ENCODE results near the gene TGFA.
"Not testable (repeated sequence)": the region's sequence is repeated elsewhere in the genome, so short reads cannot be mapped to it uniquely, and the experiment has no call there.

The TGFA gene

DNA sequence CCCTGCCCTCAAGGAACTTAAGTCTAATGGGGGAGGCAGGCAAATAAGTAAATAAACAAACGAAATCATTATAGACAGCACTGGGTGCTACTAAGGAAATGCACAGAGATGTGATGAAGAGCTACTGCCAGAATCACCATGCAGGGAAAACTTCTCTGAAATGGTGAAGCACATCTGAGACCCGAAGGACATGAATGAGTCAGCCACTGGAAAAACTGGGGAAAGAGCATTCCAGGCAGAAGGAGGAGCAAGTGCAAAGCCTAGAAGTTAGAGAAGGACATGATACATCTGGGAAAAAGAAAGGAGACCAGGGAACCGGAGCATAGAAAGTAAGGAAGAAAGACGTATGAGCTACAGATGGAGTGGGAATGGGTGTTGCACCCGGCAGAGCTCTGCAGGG is 56.8 kb downstream of the TGFA start:
- no peak for DNase-seq

DNA sequence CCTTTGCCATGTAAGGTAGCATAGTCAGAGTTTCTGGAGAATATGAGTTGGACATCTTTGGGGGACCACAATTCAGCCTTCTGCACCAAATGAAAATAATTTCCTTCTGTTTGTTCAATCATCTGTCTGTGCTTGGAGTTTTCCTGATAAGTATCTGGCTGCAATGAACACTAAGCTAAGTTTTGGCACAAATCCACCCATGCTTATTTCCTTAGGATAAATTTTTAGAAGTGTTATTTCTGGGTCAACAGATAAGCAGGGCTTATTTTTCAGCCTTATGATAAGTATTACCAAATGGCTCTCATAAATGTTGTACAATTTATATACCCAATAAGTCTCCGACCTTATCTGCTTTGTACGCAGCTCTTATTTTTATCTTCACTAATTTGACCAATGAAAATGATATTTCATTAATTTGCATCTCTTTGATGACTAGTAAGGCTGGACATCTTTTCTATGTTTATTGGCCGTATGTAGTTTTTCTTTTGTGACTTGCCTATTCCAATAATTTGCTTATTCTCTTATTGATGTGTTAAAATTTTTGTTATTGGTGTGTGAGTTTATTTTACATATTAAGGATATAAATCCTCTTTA is 59.2 kb downstream of the TGFA start:
- DNase-seq, result no peak

- no peak for DNase-seq
These were observed 63.2 kb downstream of the TGFA start for GRCh38 chr2:70490381-70490780.

- DNase-seq, result no peak
These were observed 64.5 kb downstream of the TGFA start for GRCh38 chr2:70489165-70489564.

DNA sequence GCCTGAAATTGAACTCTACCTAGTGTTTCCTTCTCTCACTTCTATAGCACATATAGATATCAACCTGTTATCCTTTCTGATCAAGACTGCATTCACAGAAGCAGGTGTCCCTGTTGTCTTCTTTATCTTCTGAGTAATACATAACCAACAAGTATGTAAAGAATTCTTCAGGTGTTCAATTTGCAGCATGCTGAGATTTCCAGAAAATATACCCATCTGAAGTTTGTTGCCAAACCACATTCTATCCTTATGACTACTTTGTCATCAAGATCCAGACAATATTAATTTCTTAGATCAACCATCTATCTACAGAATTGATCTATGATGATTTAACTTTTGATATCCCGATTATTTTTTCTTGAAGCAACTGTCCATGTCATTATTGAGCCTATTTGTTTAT is 69.5 kb downstream of the TGFA start:
- no peak for DNase-seq

DNA sequence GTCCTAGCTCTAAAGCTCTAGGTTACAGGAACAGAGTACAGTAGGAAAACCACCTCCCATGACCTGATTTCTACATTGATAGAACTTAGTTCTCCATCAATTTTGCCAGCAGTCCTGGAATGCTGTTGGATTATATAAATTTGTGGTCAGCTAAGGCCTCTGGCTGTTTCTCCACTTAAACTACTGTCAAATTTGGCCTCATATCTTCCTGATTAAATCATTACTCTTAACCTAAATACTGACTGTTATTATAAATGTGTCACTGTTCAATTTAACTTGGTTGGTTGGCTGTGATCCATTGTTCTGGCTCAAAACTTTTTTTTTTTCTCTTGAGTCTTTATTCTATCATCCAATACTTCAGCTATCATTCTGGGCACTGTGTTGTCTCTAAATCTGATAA is 71.2 kb downstream of the TGFA start:
- DNase-seq, result no peak

DNA sequence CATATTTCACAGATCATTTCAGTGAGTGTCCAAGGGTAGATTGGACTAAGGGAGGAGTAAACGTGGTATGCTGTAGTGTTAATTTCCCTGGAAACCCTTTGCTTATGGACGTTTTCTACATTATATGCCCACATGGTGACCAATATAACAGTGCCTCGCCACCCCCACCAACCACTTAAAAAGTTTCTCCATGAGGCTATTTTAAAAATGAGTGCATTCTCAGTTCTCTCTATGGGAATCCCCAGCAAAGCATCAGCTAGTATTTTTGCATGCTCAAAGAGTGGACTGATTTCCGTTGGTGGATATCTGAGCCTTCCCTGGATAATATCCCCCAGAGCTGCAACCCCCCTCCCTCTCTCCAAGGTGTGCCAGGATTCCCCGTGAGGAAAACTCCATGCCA is 73.2 kb downstream of the TGFA start:
- no peak for DNase-seq

DNA sequence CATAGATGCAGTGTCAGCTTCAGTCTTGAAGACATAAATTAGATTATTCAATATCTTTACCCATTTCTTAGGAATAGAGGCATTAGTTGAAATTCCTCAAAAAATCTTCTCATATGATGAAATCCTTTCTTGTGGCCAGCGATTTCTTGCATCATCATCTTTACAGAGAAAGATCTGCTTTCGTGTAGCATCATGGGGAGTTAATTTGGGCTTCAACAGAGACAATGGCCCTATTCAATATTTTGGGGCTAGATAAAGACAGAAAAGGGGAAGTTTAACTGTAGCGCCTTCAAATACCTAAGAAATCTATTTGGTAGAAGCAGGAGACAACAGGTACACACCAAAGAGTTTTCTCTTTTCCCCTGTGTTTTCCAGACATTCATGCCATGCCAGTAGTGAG is 73.8 kb downstream of the TGFA start:
- DNase-seq, result no peak

GRCh38 chr2:70477441-70477844 is 76.2 kb downstream of the TGFA start:
- no peak for DNase-seq

- no peak for DNase-seq
These were observed 78.4 kb downstream of the TGFA start for GRCh38 chr2:70475266-70475665.

DNA sequence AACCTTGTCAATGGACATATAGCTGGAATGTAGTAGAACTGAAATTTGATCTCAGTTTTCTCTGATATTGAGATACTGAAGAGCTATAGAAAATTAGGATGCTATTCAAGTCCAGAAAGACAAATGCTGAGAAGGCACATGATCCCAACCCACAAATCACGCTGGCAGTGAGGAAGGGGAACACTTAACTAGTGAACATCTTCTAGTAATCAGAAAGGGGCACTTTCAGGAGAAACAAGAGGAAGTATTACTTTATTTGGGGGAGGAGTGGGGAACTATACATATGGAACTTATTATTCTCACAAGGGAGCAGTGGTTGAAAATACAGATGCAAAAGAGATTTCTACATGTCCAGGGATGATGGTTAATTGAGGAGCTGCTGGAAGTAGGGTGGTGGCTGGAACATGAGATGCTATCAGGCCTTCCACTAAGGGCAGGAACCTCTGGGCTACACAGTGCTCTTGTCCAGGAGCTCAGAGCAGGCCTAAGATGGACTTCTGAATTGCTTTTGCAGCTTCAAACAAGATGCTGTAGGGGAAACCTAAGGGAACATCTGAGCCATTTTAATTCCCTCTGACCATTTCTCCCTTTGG is 79.3 kb downstream of the TGFA start:
- DNase-seq, result no peak

- DNase-seq, result no peak
These were observed 80.4 kb downstream of the TGFA start for GRCh38 chr2:70473101-70473722.

GRCh38 chr2:70472221-70472890 is 81.3 kb downstream of the TGFA start:
- DNase-seq, result peak; percentile 69

DNA sequence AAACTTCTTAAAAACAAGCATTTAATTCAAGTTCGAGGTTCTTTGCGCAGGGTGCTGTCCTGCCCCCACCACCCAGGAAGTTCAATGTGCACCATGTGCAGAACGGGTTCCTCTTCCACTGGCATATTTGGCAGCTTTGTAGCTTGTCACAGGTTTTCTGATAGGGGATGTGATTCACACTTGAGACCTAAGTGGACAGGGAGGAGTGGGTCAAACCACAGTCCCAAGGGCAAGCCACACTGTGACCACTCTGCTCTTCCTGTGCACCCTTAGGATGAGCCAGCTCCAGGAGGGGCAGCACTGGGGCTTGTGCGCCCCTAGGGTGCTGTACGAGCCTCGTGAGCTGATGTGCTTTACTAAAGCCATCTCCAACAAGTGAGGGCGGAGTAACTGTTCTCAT is 82.5 kb downstream of the TGFA start:
- DNase-seq, result no peak

- no peak for DNase-seq
These were observed 83.7 kb downstream of the TGFA start for GRCh38 chr2:70469961-70470360.

- DNase-seq, result no peak
These were observed 84.2 kb downstream of the TGFA start for GRCh38 chr2:70469435-70469834.

DNA sequence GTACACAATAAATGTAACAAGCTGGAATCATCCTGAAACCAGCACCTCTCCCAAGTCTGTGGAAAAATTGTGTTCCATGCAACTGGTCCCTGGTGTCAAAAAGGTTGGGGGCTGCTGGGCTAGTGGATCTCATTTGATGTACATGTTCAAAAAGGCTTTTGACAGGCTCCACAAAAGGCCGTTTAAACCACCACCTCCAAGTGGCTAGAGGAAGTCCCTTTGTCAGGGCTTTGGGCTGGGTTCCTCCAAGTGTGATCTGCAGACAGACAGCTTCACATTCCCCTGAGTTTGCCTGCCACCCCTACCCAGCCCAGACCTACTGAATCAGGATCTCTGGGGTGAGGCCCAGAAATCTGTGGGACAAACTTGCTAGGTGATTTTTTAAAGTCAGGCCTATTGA is 84.7 kb downstream of the TGFA start:
- peak; percentile 34 for DNase-seq

- DNase-seq, result peak; percentile 33
These were observed 85.5 kb downstream of the TGFA start for GRCh38 chr2:70467831-70468779.

DNA sequence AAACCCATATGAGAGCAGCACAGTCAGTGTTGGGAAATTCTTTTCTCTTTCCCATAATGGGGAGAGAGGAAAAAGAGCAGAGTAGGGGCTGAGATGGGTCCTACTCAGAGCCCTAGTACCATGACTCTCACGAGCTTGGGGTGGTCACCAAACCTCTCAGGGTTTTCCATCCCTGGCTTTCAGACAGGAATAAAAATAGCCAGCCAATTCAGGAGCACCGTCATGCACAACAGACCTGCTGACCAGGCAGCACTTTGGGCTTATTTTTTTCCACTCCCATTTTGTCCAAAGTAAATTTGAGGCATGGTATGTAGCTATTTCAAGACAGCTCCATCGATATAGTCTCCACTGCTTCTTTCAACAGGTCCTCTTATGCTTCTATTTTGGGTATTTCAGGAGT is 86.4 kb downstream of the TGFA start:
- DNase-seq, result no peak

- DNase-seq, result not testable (repeated sequence)
These were observed 87.0 kb downstream of the TGFA start for GRCh38 chr2:70466647-70467046.

DNA sequence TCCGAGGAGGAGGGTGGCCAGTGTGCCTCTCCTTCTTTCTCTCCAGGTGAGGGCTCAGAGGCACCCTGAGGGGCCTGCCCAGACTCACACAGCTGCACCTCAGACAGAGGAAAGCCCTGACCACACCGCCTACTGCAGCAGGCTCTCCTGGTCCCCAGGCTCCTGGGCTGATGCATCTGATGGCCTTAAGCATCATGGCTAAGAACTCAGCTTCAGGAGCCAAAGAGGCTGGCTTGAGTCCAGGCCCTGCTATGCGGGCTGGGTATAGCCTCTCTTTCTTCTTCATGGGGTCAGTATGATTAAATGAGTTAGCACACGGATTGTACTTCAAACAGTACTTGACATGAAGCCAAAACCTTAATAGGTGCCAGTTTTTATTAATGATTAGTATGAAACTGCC is 89.6 kb downstream of the TGFA start:
- DNase-seq, result no peak

GRCh38 chr2:70463581-70463980 is 90.0 kb downstream of the TGFA start:
- DNase-seq, result no peak
